IPS-18a (cell line): ENCODE data around the gene PIGH.
"Not testable (repeated sequence)": the region's sequence is repeated elsewhere in the genome, so short reads cannot be mapped to it uniquely, and the experiment has no call there.

ENCODE experiments used
- H3K27ac ChIP-seq: one replicate; pipeline ENCODE4 v1.5.1; 2013; ENCODE audit warnings: low read length
- H3K27me3 ChIP-seq: one replicate; pipeline ENCODE4 v1.6.1; 2013; ENCODE audit warnings: mild to moderate bottlenecking, low read length; ENCODE audit not compliant: control insufficient read depth, insufficient read depth
- H3K36me3 ChIP-seq: one replicate; pipeline ENCODE4 v1.6.1; 2013; ENCODE audit warnings: low read depth, low read length; ENCODE audit not compliant: control insufficient read depth
- H3K4me1 ChIP-seq: one replicate; pipeline ENCODE4 v1.6.1; 2013; ENCODE audit warnings: low read depth, low read length; ENCODE audit not compliant: control insufficient read depth
- H3K4me3 ChIP-seq: one replicate; pipeline ENCODE4 v1.5.1; 2013; ENCODE audit warnings: low read length
- H3K9ac ChIP-seq: one replicate; pipeline ENCODE4 v1.6.1; 2013; ENCODE audit warnings: mild to moderate bottlenecking, low read length, moderate library complexity
- H3K9me3 ChIP-seq: one replicate; pipeline ENCODE4 v1.6.1; 2013; ENCODE audit warnings: low read depth, low read length; ENCODE audit not compliant: control insufficient read depth

Gene PIGH

DNA sequence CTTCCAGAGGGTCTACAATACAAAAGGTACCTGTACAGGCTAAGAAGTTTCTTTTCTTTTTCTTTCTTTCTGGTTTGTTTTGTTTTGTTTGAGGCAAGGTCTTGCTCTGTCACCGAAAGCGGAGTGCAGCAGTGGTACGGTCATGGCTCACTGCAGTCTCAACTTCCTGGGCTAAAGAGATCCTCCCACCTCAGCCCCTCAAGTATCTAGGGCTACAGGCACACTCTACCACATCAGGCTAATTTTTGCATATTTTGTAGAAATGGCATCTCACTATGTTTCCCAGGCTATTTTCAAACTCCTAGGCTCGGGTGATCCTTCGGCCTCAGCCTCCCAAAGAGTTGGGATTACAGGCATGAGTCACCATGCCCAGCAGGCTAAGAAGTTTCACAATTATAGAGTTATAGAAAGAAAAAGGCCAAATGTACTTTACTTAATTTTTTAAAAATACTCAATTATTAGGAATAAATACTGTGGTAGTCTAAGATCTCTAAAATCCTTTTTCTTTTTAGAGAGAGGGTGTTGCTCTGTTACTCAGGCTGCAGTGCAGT, 3.0 kb upstream of the PIGH start:
- H3K4me1 ChIP-seq, result no peaks in the 10 kb centered on the region
- H3K27me3 ChIP-seq, result peaks cover 89% of the 10 kb centered on the region
- H3K4me3 ChIP-seq, result no peak overlapping the region
- no peak overlapping the region for H3K27ac ChIP-seq
- no peak overlapping the region for H3K9ac ChIP-seq
- H3K9me3 ChIP-seq, result no peaks in the 10 kb centered on the region
- no peaks in the 10 kb centered on the region for H3K36me3 ChIP-seq

DNA sequence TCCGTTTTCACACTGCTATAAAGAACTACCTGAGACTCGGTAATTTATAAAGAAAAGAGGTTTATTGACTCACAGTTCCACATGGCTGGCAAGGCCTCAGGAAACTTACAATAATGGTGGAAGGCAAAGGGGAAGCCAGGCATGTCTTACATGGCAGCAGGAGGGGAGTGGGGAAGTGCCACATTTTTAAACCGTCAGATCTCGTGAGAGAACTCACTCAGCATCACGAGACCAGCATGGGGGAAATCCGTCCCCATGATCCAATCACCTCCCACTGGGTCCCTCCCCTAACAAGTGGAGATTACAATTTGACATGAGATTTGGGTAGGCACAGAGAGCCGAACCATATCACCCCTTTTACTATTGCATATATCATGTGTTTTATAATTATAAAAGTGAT, 2.0 kb upstream of the PIGH start:
- Histone ChIP-seq H3K4me1 (no peaks in the 10 kb centered on the region), H3K27me3 (peaks cover 82% of the 10 kb centered on the region), H3K36me3 (no peaks in the 10 kb centered on the region), H3K9ac (no peak overlapping the region), H3K4me3 (no peak overlapping the region), H3K9me3 (no peaks in the 10 kb centered on the region), H3K27ac (no peak overlapping the region)

- not testable (repeated sequence) for H3K9me3 ChIP-seq, H3K36me3 ChIP-seq, H3K27ac ChIP-seq, H3K4me1 ChIP-seq, H3K9ac ChIP-seq
- peaks cover 67% of the 10 kb centered on the region for H3K27me3 ChIP-seq
- peak overlapping the region; percentile 83 for H3K4me3 ChIP-seq
Measured at GRCh38 chr14:67600562-67600974, 500 bp upstream of the PIGH start.

DNA sequence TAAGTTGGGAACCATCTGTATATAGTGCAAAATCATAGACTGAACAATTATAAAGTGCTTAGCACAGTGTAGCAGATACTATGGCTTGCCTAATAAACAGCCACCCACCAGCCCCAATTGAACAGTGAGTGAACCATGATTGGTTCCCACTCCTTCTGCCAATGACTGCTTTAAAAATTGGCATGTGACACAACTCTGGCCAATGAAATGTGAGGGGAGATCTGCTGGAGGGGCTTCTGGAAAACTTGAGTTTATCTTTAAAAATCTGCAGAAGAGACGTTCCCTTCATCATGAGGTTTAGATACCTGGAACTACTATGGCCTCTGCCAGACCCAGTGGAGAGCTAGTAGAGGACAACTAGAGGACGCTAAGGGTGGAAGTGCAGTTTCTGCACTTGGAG, 4.7 kb downstream of the PIGH start:
- Histone ChIP-seq H3K36me3 (no peaks in the 10 kb centered on the region), H3K27ac (no peak overlapping the region), H3K9ac (no peak overlapping the region), H3K4me1 (no peaks in the 10 kb centered on the region), H3K27me3 (peaks cover 18% of the 10 kb centered on the region), H3K4me3 (no peak overlapping the region), H3K9me3 (no peaks in the 10 kb centered on the region)

GRCh38 chr14:67593650-67594049, 6.4 kb downstream of the PIGH start:
- not testable (repeated sequence) for H3K27me3 ChIP-seq, H3K9me3 ChIP-seq, H3K9ac ChIP-seq, H3K27ac ChIP-seq, H3K4me1 ChIP-seq, H3K36me3 ChIP-seq, H3K4me3 ChIP-seq

DNA sequence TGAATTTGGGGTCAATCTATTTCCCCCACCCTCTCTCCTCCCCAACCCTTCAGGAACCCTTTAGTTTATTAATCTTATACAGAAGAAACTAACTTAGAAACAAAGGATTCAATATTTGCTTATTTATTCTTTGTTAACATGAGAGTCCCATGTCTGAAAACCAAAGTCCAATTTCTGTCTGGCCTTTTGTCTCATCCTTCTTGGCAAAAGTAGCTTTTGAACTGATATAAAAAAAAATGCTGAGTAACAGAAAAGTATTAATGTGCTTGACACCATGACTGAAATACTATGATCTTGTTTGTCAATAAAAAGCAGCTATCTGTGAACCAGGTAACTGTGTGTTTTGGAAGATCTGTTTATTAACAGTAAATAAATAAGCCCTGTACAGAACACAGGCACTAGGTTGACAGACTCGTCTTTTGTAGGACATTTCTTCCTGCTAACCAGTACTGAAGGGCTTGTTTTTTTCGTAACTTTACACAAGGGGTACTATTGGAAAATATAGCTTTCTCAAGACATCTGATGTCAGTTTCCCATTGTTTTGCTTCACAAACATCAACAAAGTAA, 10.8 kb downstream of the PIGH start:
- H3K27me3 ChIP-seq, result no peaks in the 10 kb centered on the region

GRCh38 chr14:67586369-67586768, 13.7 kb downstream of the PIGH start:
- H3K4me3 ChIP-seq, result no peak overlapping the region

More for the DNA sequence above, 10.8 kb downstream of the PIGH start:
- Histone ChIP-seq H3K9me3 (no peaks in the 10 kb centered on the region), H3K4me1 (no peaks in the 10 kb centered on the region), H3K4me3 (no peak overlapping the region), H3K9ac (no peak overlapping the region), H3K27ac (no peak overlapping the region), H3K36me3 (peaks cover 9% of the 10 kb centered on the region)

GRCh38 chr14:67584978-67585377, 15.1 kb downstream of the PIGH start:
- no peak overlapping the region for H3K9ac ChIP-seq
- peaks cover 28% of the 10 kb centered on the region for H3K36me3 ChIP-seq
- H3K4me1 ChIP-seq, result no peaks in the 10 kb centered on the region
- H3K9me3 ChIP-seq, result no peaks in the 10 kb centered on the region
- H3K4me3 ChIP-seq, result no peak overlapping the region
- H3K27me3 ChIP-seq, result no peaks in the 10 kb centered on the region
- no peak overlapping the region for H3K27ac ChIP-seq

More at GRCh38 chr14:67586369-67586768, 13.7 kb downstream of the PIGH start:
- H3K36me3 ChIP-seq, result peaks cover 18% of the 10 kb centered on the region
- H3K9me3 ChIP-seq, result no peaks in the 10 kb centered on the region
- H3K4me1 ChIP-seq, result no peaks in the 10 kb centered on the region
- no peak overlapping the region for H3K27ac ChIP-seq
- no peak overlapping the region for H3K9ac ChIP-seq
- no peaks in the 10 kb centered on the region for H3K27me3 ChIP-seq

GRCh38 chr14:67583711-67584644, 16.1 kb downstream of the PIGH start:
- Histone ChIP-seq H3K4me3 (no peak overlapping the region), H3K27me3 (no peaks in the 10 kb centered on the region), H3K27ac (no peak overlapping the region), H3K36me3 (peaks cover 37% of the 10 kb centered on the region), H3K9ac (no peak overlapping the region), H3K4me1 (no peaks in the 10 kb centered on the region), H3K9me3 (no peaks in the 10 kb centered on the region)

DNA sequence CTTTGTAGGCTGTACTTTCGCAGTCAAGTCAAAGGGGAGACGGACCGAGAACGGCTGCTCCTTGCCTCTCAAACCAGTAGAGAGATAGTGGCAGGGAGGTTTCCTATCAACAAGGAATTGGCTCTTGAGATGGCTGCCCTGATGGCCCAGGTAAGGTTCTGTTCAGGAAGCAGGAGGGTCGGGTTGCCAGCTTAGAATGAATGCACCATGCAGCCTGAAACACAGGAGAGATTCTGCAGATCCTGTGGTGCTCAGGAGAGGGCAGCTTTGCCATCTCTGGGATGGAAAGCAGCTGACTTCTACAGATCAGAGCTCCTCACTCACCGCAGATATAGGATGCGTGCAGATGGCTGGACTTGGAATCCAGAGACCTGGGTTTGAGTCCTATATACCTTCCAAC, 18.0 kb downstream of the PIGH start:
- Histone ChIP-seq H3K27me3 (no peaks in the 10 kb centered on the region), H3K4me1 (no peaks in the 10 kb centered on the region), H3K9ac (no peak overlapping the region), H3K4me3 (no peak overlapping the region), H3K36me3 (peaks cover 35% of the 10 kb centered on the region), H3K27ac (no peak overlapping the region), H3K9me3 (no peaks in the 10 kb centered on the region)

GRCh38 chr14:67581643-67582042, 18.4 kb downstream of the PIGH start:
- Histone ChIP-seq H3K4me3 (no peak overlapping the region), H3K9ac (no peak overlapping the region), H3K4me1 (no peaks in the 10 kb centered on the region), H3K9me3 (no peaks in the 10 kb centered on the region), H3K36me3 (peaks cover 32% of the 10 kb centered on the region), H3K27ac (no peak overlapping the region), H3K27me3 (no peaks in the 10 kb centered on the region)
